Mucosa of descending colon (tissue), 3 donors: Measurements from ENCODE around the gene AKAP9. TPM values are rescaled to one million over a fixed set of nuclear protein-coding genes. Genes with fewer than 3 reads are reported as not detected.
"Not testable (repeated sequence)": the region's sequence is repeated elsewhere in the genome, so short reads cannot be mapped to it uniquely, and the experiment has no call there.

ENCODE experiments used
- ATAC-seq: fragments of 200-7000 bp; cut with Tn5 transposase; one replicate; pipeline ENCODE4 v1.9.1; 2020; ENCODE audit warnings: mild to moderate bottlenecking, moderate library complexity
- DNase-seq, 3 donors: peaks; one replicate each; pipeline ENCODE4 v3.0.0-alpha.2; 2020
- H3K36me3 ChIP-seq: fragments of 200-600 bp; one replicate; pipeline ENCODE4 v1.8.0; 2021; ENCODE audit warnings: low read depth, mild to moderate bottlenecking
- H3K4me1 ChIP-seq: fragments of 200-600 bp; one replicate; pipeline ENCODE4 v1.8.0; 2021; ENCODE audit warnings: low read depth, mild to moderate bottlenecking
- H3K4me3 ChIP-seq: fragments of 200-600 bp; one replicate; pipeline ENCODE4 v1.8.0; 2021; ENCODE audit warnings: mild to moderate bottlenecking
- H3K9me3 ChIP-seq: fragments of 200-600 bp; one replicate; pipeline ENCODE4 v1.8.0; 2021; ENCODE audit warnings: mild to moderate bottlenecking
- intact Hi-C, 2 donors: fragments of 100-400 bp; cut with DNase I in 1 of 2; cut with micrococcal nuclease in 1 of 2; formaldehyde crosslinking; loops; one replicate each; pipeline versions ENCODE4 v1.11.0 to v1.11.1; 2022; cut with DNase I, micrococcal nuclease
- total RNA-seq, 3 donors: library from RNA; stranded (reverse); fragmentation: NEBNext Ultra II Directional in 2 of 3; extraction: Animal tissue kit (Norgen Biotek cat#: 25700) in 2 of 3; gene quantifications; one replicate each; pipeline versions ENCODE4 v1.2.1 to v1.2.4, GENCODE V29; 2021 to 2023
- TF ChIP-seq, protein P1 (sequence below): fragments of 200-600 bp; IDR thresholded peaks from one replicate; pipeline ENCODE4 v1.8.0; 2022; ENCODE audit warnings: antibody characterized with exemption, mild to moderate bottlenecking
- donor health status: DM: no; HTN: no; CAD: no; lungs with moderate emphysema.
- donor health status: DM: no; HTN: no; CAD: no.
- donor health status: DM: no; HTN: yes; CAD: no.

Gene AKAP9
- total RNA-seq, 3 donors from 2014 or later: 119 to 206 (median 137) TPM

DNA sequence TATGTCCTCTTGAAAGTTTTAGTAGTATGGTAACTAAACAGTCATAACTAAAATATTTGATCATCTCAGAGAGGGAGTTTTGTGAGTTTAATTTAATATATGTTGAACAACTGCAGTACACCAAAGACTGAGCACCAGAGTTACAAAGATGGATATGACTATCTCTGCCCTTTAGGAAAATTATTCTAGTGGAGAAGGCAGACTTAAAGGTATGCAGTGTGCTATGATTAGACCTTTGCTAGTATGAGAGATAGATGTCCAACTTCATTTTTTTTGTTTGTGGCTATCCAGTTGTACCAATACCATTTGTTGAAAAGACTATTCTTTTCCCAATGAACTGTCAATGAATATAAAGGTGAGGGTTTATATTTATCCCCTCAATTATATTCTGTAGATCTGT, 33.4 kb downstream of the AKAP9 start:
- intact Hi-C loops: no loop called here
- Histone ChIP-seq H3K4me1 (no peaks in the 10 kb centered on the region), H3K4me3 (no peak overlapping the region), H3K9me3 (no peaks in the 10 kb centered on the region), H3K36me3 (no peaks in the 10 kb centered on the region)
- TF ChIP-seq, protein P1, sequence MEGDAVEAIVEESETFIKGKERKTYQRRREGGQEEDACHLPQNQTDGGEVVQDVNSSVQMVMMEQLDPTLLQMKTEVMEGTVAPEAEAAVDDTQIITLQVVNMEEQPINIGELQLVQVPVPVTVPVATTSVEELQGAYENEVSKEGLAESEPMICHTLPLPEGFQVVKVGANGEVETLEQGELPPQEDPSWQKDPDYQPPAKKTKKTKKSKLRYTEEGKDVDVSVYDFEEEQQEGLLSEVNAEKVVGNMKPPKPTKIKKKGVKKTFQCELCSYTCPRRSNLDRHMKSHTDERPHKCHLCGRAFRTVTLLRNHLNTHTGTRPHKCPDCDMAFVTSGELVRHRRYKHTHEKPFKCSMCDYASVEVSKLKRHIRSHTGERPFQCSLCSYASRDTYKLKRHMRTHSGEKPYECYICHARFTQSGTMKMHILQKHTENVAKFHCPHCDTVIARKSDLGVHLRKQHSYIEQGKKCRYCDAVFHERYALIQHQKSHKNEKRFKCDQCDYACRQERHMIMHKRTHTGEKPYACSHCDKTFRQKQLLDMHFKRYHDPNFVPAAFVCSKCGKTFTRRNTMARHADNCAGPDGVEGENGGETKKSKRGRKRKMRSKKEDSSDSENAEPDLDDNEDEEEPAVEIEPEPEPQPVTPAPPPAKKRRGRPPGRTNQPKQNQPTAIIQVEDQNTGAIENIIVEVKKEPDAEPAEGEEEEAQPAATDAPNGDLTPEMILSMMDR: no peak
- no peak for DNase-seq
- no peak for ATAC-seq

DNA sequence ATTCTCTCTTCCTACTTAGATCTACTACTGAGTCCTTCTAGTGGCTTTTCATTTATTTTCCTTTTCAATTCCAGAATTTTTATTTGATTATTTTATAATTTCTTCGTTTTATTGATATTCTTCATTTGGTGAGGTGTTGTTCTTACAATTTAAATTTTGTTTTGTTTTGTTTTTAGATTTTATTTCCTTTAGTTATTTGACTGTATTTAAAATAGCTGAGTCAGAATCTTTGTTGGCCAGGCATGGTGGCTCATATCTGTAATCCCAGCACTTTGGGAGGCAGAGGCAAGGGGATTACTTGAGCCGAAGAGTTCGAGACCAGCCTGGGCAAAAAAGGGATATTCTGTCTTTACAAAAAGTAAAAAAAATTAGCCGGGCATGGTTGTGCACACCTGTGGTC, 36.1 kb downstream of the AKAP9 start:
- no peak overlapping the region for H3K4me3 ChIP-seq
- no peaks in the 10 kb centered on the region for H3K4me1 ChIP-seq
- no peak for DNase-seq
- TF ChIP-seq, protein P1: no peak
- no peak for ATAC-seq
- intact Hi-C loops: no loop called here
- H3K36me3 ChIP-seq: no peaks in the 10 kb centered on the region
- H3K9me3 ChIP-seq: no peaks in the 10 kb centered on the region

DNA sequence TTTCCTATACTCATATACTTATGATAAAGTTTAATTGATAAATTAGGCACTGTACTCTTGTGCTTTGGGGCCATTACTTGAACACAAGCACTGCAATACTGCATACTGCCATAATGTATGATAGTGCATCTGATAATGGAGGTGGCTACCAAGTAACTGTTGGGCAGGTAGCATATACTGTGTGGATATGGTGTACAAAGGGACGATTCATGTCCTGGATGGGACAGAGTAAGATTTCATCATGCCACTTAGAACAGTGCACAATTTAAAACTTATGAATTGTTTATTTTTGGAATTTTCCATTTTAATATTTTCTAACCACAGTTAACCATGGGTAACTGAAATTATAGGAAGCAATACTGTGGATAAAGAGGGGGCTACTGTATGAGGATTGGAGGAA, 38.9 kb downstream of the AKAP9 start:
- H3K4me3 ChIP-seq: no peak overlapping the region
- peaks cover 2% of the 10 kb centered on the region for H3K9me3 ChIP-seq
- H3K4me1 ChIP-seq: no peaks in the 10 kb centered on the region
- intact Hi-C loops: no loop called here
- H3K36me3 ChIP-seq: no peaks in the 10 kb centered on the region
- DNase-seq (no peak), ATAC-seq (no peak)
- TF ChIP-seq, protein P1: no peak

DNA sequence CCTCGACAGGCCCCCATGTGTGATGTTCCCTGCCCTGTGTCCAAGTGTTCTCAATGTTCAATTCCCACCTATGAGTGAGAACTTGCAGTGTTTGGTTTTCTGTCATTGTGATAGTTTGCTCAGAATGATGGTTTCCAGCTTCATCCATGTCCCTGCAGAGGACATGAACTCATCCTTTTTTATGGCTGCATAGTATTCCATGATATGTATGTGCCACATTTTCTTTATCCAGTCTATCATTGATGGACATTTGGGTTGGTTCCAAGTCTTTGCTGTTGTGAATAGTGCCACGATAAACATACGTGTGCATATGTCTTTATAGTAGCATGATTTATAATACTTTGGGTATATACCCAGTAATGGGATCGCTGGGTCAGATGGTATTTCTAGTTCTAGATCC, 41.7 kb downstream of the AKAP9 start:
- H3K9me3 ChIP-seq, H3K4me3 ChIP-seq, intact Hi-C loops, DNase-seq, H3K36me3 ChIP-seq, ATAC-seq, H3K4me1 ChIP-seq: not testable (repeated sequence)

DNA sequence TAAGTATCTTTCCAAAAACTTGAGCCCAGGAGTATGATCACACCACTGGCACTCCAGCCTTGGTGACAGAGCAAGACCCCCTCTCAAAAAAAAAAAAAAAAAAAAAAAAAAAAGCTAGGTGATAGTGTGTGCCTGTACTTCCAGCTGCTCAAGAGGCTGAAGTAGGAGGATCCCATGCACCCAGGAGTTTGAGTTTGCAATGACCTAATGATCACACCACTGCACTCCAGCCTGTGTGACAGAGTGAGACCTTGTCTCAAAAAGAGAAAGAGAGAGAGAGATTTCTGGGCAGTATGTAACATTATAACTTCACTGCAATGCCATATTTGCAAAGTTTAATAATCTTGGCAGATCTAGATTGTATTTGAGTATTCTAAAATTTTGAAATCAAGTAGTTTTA, 47.6 kb downstream of the AKAP9 start:
- intact Hi-C loops: no loop called here
- ATAC-seq (no peak), DNase-seq (no peak)
- no peaks in the 10 kb centered on the region for H3K4me1 ChIP-seq
- H3K9me3 ChIP-seq: no peaks in the 10 kb centered on the region
- H3K36me3 ChIP-seq: no peaks in the 10 kb centered on the region
- TF ChIP-seq, protein P1: no peak
- no peak overlapping the region for H3K4me3 ChIP-seq

DNA sequence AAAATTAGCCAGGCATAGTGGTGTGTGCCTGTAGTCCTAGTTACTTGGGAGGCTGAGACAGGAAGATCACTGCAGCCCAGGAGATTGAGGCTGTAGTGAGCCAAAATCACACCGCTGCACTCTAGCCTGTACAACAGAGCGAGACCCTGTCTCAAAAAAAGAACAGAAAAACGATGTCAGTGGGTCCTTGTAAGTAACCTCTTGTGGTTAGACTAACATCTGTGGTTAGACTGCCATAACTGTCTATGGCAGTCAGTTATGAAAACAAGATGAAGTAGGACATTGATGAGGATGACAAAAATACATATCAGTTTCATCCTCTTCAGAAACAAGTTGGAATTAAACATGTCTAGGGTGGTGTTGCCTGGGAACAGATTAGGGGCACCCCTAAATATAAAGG, 53.3 kb downstream of the AKAP9 start:
- TF ChIP-seq, protein P1: no peak
- no peak for ATAC-seq
- no peak for DNase-seq
- H3K4me1 ChIP-seq: no peaks in the 10 kb centered on the region
- no peak overlapping the region for H3K4me3 ChIP-seq
- H3K36me3 ChIP-seq: no peaks in the 10 kb centered on the region
- H3K9me3 ChIP-seq: no peaks in the 10 kb centered on the region
- intact Hi-C loops: no loop called here
